ENCODE data around the gene ACTL6B.

Gene ACTL6B

DNA sequence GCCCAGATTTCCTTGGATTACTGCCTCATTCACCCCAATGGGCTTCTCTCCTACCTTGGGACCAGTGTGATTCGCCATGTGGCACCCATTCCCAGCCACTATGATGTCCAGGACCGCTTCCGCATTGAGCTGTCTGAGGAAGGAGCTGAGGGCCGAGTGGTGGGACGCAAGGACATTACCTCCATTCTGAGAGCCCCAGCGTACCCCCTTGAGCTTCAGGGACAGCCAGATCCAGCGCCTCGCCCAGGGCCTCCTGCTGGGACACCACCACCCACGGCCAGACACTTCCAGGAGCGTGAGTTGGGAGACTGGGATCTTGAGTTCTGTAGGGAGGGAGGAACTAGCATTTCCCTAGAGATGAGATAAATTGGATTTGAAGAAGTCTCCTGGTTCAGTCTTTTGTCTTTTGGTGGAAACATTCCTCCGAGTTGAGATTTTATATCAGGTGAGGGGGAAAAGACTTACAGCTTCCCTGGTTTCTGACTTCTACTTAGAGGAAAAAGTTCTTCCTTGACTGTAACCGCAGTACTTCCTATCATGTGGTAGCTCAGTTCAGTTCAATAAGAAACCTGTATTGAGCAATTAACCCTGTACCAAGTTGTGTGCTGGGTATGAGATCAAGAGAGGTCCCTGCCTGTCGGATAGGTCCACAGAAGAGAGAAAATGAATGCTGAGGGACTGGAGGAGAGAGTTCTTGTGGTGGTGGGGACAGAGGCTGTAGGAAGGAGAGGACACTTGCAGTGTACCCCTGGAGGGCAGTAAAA is 42.7 kb downstream of the ACTL6B start:
- DNase-seq (ENCODE audit: low read depth), result peak; percentile 69
- TF ChIP-seq MAX (IDR thresholded peaks at IDR 0.05; ENCODE audit: low read depth, low read length), result no peak
- TF ChIP-seq, protein P1, sequence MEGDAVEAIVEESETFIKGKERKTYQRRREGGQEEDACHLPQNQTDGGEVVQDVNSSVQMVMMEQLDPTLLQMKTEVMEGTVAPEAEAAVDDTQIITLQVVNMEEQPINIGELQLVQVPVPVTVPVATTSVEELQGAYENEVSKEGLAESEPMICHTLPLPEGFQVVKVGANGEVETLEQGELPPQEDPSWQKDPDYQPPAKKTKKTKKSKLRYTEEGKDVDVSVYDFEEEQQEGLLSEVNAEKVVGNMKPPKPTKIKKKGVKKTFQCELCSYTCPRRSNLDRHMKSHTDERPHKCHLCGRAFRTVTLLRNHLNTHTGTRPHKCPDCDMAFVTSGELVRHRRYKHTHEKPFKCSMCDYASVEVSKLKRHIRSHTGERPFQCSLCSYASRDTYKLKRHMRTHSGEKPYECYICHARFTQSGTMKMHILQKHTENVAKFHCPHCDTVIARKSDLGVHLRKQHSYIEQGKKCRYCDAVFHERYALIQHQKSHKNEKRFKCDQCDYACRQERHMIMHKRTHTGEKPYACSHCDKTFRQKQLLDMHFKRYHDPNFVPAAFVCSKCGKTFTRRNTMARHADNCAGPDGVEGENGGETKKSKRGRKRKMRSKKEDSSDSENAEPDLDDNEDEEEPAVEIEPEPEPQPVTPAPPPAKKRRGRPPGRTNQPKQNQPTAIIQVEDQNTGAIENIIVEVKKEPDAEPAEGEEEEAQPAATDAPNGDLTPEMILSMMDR (IDR thresholded peaks at IDR 0.05; ENCODE audit: low read depth, low read length), result no peak
- TF ChIP-seq POLR2A (IDR thresholded peaks at IDR 0.05; ENCODE audit: extremely low read depth, insufficient read length), result no peak
- 0 out of 2 replicates have a peak, but pooled peaks have one; percentile 24 for TF ChIP-seq MYC (IDR thresholded peaks at IDR 0.05; ENCODE audit: low read depth, low read length)
- H3K4me3 ChIP-seq (ENCODE audit: low read depth, low read length), result peak overlapping the region; percentile 81

DNA sequence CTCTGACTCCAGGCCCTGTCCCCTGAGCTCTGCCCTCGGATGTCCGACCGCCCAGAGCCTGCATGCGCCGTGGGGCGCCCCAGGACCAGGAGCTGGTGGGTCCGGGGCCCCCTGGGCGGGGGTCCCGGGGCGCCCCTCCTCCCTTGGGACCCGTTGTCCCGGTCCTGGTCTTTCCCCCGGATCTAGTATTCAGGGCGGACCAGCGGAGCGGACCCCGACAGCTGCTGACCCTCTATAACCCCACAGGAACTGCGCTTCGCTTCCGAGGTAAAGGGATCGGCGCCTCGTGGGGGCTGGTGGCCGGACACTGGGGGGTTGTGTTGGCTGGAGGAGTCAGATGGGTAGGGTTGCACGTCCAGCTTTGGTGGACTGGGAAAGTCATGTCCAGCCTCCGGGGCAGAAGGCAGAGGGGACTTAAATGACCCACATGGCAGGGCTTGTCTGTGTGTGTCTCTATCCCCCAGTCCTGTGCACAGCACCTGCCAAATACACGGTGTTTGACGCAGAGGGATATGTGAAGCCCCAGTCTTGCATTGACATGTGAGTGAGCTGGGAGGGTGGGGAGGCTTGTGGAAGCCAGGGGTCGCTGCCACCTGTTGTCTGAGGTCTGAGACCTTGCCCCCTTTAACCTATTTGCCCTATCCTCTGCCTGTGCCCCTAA is 43.4 kb downstream of the ACTL6B start:
- peak overlapping the region; percentile 81 for H3K4me3 ChIP-seq (ENCODE audit: low read depth, low read length)
- peak; percentile 53 for DNase-seq (ENCODE audit: low read depth)
- TF ChIP-seq MYC (IDR thresholded peaks at IDR 0.05; ENCODE audit: low read depth, low read length) (peak; percentile 47), POLR2A (IDR thresholded peaks at IDR 0.05; ENCODE audit: extremely low read depth, insufficient read length) (no peak), MAX (IDR thresholded peaks at IDR 0.05; ENCODE audit: low read depth, low read length) (peak; percentile 62; the same call in 1 of the 2 replicates)
- TF ChIP-seq, protein P1 (IDR thresholded peaks at IDR 0.05; ENCODE audit: low read depth, low read length), result peak; percentile 15

DNA sequence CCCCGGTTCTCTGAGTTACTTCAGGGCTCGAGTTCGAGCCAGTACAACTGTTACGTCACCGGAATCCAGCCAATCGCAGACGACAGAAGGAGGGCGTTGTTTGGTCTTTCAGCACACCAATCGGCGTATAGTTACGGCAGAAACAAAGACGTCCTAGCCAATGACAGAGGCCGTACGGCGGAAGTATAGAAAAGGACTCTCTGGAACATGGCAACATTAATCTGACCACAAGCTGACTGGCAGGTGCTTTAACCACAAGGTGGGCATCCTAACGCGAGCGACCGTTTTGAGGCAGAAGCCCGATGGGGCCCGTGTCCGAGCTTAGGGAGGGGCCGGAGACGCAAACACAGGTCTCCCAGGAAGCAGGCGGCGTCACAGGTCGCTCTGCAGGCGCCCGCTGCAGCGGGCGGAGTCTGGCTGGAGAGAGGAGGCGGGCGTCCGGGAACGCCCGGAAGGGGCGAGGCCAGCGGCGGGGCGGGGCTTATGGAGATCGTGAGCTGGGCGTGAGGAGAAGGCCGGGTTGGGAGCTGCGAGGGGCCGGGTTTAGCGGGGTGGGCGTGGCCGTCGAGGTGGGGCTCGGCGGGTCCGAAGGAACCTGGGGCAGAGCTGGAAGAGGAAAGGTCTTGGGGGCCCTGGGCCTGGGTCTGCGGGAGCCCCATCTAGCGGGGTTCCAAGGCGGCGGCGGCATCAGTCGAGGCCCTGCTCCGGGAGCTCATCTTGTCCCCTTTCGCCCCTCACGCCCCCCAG is 44.1 kb downstream of the ACTL6B start, which contains the start of gene MOSPD3:
Gene MOSPD3 (plus strand): TSS at position 558 of the 747 bp plus-strand sequence. CDS start 252 bp downstream, outside the sequence.
- DNase-seq (ENCODE audit: low read depth), result peak; percentile 100
- peak; percentile 97 for TF ChIP-seq POLR2A (IDR thresholded peaks at IDR 0.05; ENCODE audit: extremely low read depth, insufficient read length)
- no peak for TF ChIP-seq MYC (IDR thresholded peaks at IDR 0.05; ENCODE audit: low read depth, low read length)
- H3K4me3 ChIP-seq (ENCODE audit: low read depth, low read length), result peak within 1 kb of the TSS; percentile 81

DNA sequence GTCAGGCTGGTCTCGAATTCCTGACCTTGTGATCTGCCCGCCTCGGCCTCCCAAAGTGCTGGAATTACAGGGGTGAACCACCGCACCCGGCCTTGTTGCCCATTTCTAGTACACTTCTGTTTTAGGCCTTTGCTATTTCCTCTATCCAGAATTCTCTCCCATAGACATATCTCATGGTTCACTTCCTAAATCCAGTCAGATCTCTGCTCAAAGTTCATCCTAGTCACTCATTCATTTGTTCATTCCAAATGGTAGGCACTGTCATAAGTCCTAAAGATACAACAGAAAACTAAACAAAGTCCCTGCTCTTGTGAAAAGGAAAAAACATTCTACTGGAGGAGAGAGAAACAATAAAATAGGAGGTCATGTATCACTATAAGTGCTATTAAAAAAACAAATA is 46.3 kb downstream of the ACTL6B start:
- DNase-seq (ENCODE audit: low read depth), result no peak
- H3K4me3 ChIP-seq (ENCODE audit: low read depth, low read length), result no peak overlapping the region
- TF ChIP-seq MAX (IDR thresholded peaks at IDR 0.05; ENCODE audit: low read depth, low read length), result no peak
- TF ChIP-seq, protein P1 (IDR thresholded peaks at IDR 0.05; ENCODE audit: low read depth, low read length), result no peak
- no peak for TF ChIP-seq MYC (IDR thresholded peaks at IDR 0.05; ENCODE audit: low read depth, low read length)
- TF ChIP-seq POLR2A (IDR thresholded peaks at IDR 0.05; ENCODE audit: extremely low read depth, insufficient read length), result no peak

DNA sequence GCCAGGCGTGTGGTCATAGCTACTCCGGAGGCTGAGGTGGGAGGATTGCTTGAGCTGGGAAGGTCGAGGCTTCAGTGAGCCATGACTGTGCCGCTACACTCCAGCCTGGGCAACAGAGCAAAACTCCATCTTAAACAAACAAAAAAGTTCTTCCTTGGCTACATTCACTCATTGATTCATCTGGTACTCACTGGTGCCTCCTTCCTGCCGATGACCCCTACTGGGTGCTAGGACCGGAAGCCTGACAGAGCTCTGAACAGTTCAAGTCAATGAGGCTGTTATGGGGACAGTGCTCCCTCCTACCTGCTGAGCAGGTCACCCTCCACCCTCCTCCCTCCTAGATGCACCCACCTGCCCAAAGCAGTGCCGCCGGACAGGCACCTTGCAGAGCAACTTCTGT is 49.1 kb downstream of the ACTL6B start:
- no peak for TF ChIP-seq MAX (IDR thresholded peaks at IDR 0.05; ENCODE audit: low read depth, low read length)
- TF ChIP-seq, protein P1 (IDR thresholded peaks at IDR 0.05; ENCODE audit: low read depth, low read length), result no peak
- TF ChIP-seq MYC (IDR thresholded peaks at IDR 0.05; ENCODE audit: low read depth, low read length), result no peak
- TF ChIP-seq POLR2A (IDR thresholded peaks at IDR 0.05; ENCODE audit: extremely low read depth, insufficient read length), result no peak
- DNase-seq (ENCODE audit: low read depth), result no peak
- H3K4me3 ChIP-seq (ENCODE audit: low read depth, low read length), result no peak overlapping the region
